ENCODE data around the gene SNU13. TPM values are rescaled to one million over a fixed set of nuclear protein-coding genes. Genes with fewer than 3 reads are reported as not detected.
"Not testable (repeated sequence)": the region's sequence is repeated elsewhere in the genome, so short reads cannot be mapped to it uniquely, and the experiment has no call there.

SNU13 gene
- total RNA-seq, 3 donors from 2014 or later: 97.9 to 145 (median 127) TPM

- Histone ChIP-seq H3K4me1 (peaks cover 0 to 4% of the 10 kb centered on the region in 2 donors), H3K9me3 (no peaks in the 10 kb centered on the region), H3K27ac (peak overlapping the region in 1 of 2 donors; percentile 26), H3K4me3 (no peak overlapping the region), H3K27me3 (no peaks in the 10 kb centered on the region), H3K36me3 (no peaks in the 10 kb centered on the region)
- TF ChIP-seq POLR2A (IDR thresholded peaks at IDR 0.05) (no peak), CTCF (IDR thresholded peaks at IDR 0.05) (no peak)
- no peak for DNase-seq (ENCODE audit: low spot score in 2 of 2)
- intact Hi-C loops (cut with DNase I; ENCODE audit: low total_unique reads): no loop called here
Observed at GRCh38 chr22:41668971-41669911, 19.4 kb downstream of the SNU13 start.

- H3K9me3 ChIP-seq: no peaks in the 10 kb centered on the region
- no peak for DNase-seq (ENCODE audit: low spot score in 2 of 2)
- no peak overlapping the region for H3K4me3 ChIP-seq
- peaks cover 0 to 4% of the 10 kb centered on the region in 2 donors for H3K4me1 ChIP-seq
- no peak for TF ChIP-seq POLR2AphosphoS5 (IDR thresholded peaks at IDR 0.05)
- no peak for TF ChIP-seq CTCF (IDR thresholded peaks at IDR 0.05)
- TF ChIP-seq POLR2A (IDR thresholded peaks at IDR 0.05): no peak
- intact Hi-C loops (cut with DNase I; ENCODE audit: low total_unique reads): no loop called here
- no peaks in the 10 kb centered on the region for H3K27me3 ChIP-seq
- no peak overlapping the region for H3K27ac ChIP-seq
- peaks cover 13% of the 10 kb centered on the region for H3K36me3 ChIP-seq
Observed at GRCh38 chr22:41664951-41665350, 23.7 kb downstream of the SNU13 start.

GRCh38 chr22:41664490-41664889 is 24.2 kb downstream of the SNU13 start:
- Histone ChIP-seq H3K4me3 (no peak overlapping the region), H3K27ac (no peak overlapping the region), H3K27me3 (no peaks in the 10 kb centered on the region), H3K9me3 (no peaks in the 10 kb centered on the region), H3K36me3 (peaks cover 15% of the 10 kb centered on the region), H3K4me1 (peaks cover 0 to 4% of the 10 kb centered on the region in 2 donors)
- TF ChIP-seq CTCF (IDR thresholded peaks at IDR 0.05): no peak
- no peak for TF ChIP-seq POLR2AphosphoS5 (IDR thresholded peaks at IDR 0.05)
- TF ChIP-seq POLR2A (IDR thresholded peaks at IDR 0.05): no peak
- no peak for DNase-seq (ENCODE audit: low spot score in 2 of 2)
- intact Hi-C loops (cut with DNase I; ENCODE audit: low total_unique reads): no loop called here

- H3K9me3 ChIP-seq; H3K27ac ChIP-seq; H3K27me3 ChIP-seq; DNase-seq (ENCODE audit: low spot score in 2 of 2); intact Hi-C loops (cut with DNase I; ENCODE audit: low total_unique reads); H3K4me3 ChIP-seq; H3K4me1 ChIP-seq: not testable (repeated sequence)
- H3K36me3 ChIP-seq: peaks cover 15% of the 10 kb centered on the region
Observed at GRCh38 chr22:41663594-41663993, 25.1 kb downstream of the SNU13 start.

GRCh38 chr22:41661713-41662112 is 27.0 kb downstream of the SNU13 start:
- no peak overlapping the region for H3K4me3 ChIP-seq
- no peak for TF ChIP-seq CTCF (IDR thresholded peaks at IDR 0.05)
- no peak for TF ChIP-seq POLR2AphosphoS5 (IDR thresholded peaks at IDR 0.05)
- H3K4me1 ChIP-seq: no peaks in the 10 kb centered on the region
- H3K27me3 ChIP-seq: no peaks in the 10 kb centered on the region
- peaks cover 15% of the 10 kb centered on the region for H3K36me3 ChIP-seq
- intact Hi-C loops (cut with DNase I; ENCODE audit: low total_unique reads): no loop called here
- H3K9me3 ChIP-seq: no peaks in the 10 kb centered on the region
- no peak overlapping the region for H3K27ac ChIP-seq
- DNase-seq (ENCODE audit: low spot score in 2 of 2): no peak
